GM23338 (cell line): ENCODE results near the gene INPP4A. TPM values are rescaled to one million over a fixed set of nuclear protein-coding genes. Genes with fewer than 3 reads are reported as not detected.

Experiments
- ATAC-seq: fragments of 200-7000 bp; cut with Tn5 transposase; 3 replicates; pipeline ENCODE4 v1.9.1; 2020
- DNase-seq: peaks from one replicate; pipeline ENCODE4 v3.0.0-alpha.2; 2015; ENCODE audit warnings: low spot score
- H2AFZ ChIP-seq: fragments of 200-600 bp; sonication (generic); 2 replicates; pipeline ENCODE4 v1.8.0; 2016; ENCODE audit warnings: antibody characterized with exemption, mild to moderate bottlenecking, moderate library complexity
- H3F3A ChIP-seq: fragments of 200-600 bp; sonication (generic); replicated peaks from 2 replicates; pipeline ENCODE4 v1.8.0; 2017; ENCODE audit warnings: antibody characterized with exemption, mixed run types, low read depth
- H3K27ac ChIP-seq: fragments of 200-600 bp; sonication (generic); 2 replicates; pipeline ENCODE4 v1.6.1; 2016; ENCODE audit warnings: low read depth
- H3K27me3 ChIP-seq: fragments of 200-600 bp; sonication (generic); 2 replicates; pipeline ENCODE4 v1.8.0; 2016; ENCODE audit warnings: mild to moderate bottlenecking, mixed run types, moderate library complexity; ENCODE audit not compliant: insufficient read depth
- H3K36me3 ChIP-seq: fragments of 200-600 bp; sonication (generic); 2 replicates; pipeline ENCODE4 v1.8.0; 2016; ENCODE audit warnings: mild to moderate bottlenecking; ENCODE audit not compliant: insufficient read depth
- H3K4me1 ChIP-seq: fragments of 200-600 bp; sonication (generic); 2 replicates; pipeline ENCODE4 v1.8.0; 2016; ENCODE audit warnings: mild to moderate bottlenecking, moderate library complexity; ENCODE audit not compliant: insufficient read depth
- H3K4me2 ChIP-seq: fragments of 200-600 bp; sonication (generic); 2 replicates; pipeline ENCODE4 v1.7.1; 2017; ENCODE audit warnings: mixed run types
- H3K4me3 ChIP-seq: fragments of 200-600 bp; sonication (generic); 2 replicates; pipeline ENCODE4 v1.6.1; 2016; ENCODE audit warnings: mixed run types
- H3K79me2 ChIP-seq: fragments of 200-600 bp; sonication (generic); replicated peaks from 2 replicates; pipeline ENCODE4 v1.8.0; 2017; ENCODE audit warnings: mild to moderate bottlenecking; ENCODE audit not compliant: insufficient read depth
- H3K9me2 ChIP-seq: fragments of 200-600 bp; sonication (generic); 2 replicates; pipeline ENCODE4 v1.8.0; 2017; ENCODE audit not compliant: insufficient read depth
- H4K20me1 ChIP-seq: fragments of 200-600 bp; sonication (generic); replicated peaks from 2 replicates; pipeline ENCODE4 v1.8.0; 2017; ENCODE audit warnings: mild to moderate bottlenecking; ENCODE audit not compliant: insufficient read depth
- H3K27ac Mint-ChIP-seq: 2 replicates; pipeline ENCODE4 v1.8.0; 2020; ENCODE audit warnings: inconsistent platforms, mild to moderate bottlenecking, moderate library complexity, mixed read lengths
- H3K27me3 Mint-ChIP-seq: 3 replicates; pipeline ENCODE4 v1.8.0; 2022; ENCODE audit warnings: low read depth, mild to moderate bottlenecking, moderate library complexity, mixed read lengths, inconsistent platforms; ENCODE audit not compliant: insufficient read depth, poor library complexity
- H3K36me3 Mint-ChIP-seq: 3 replicates; pipeline ENCODE4 v1.8.0; 2021; ENCODE audit warnings: low read depth, mild to moderate bottlenecking, inconsistent platforms, moderate library complexity, mixed read lengths
- H3K4me1 Mint-ChIP-seq: 3 replicates; pipeline ENCODE4 v1.8.0; 2020; ENCODE audit warnings: mild to moderate bottlenecking, inconsistent platforms, mixed read lengths
- H3K4me3 Mint-ChIP-seq: 3 replicates; pipeline ENCODE4 v1.8.0; 2021; ENCODE audit warnings: moderate library complexity, mild to moderate bottlenecking, inconsistent platforms, mixed read lengths
- H3K9me3 Mint-ChIP-seq: 3 replicates; pipeline ENCODE4 v1.8.0; 2020; ENCODE audit warnings: moderate library complexity, mild to moderate bottlenecking, inconsistent platforms, mixed read lengths
- CREB1 ChIP-seq: fragments of 250-450 bp; sonication (Bioruptor Pico); IDR thresholded peaks from 2 replicates; pipeline ENCODE4 v1.5.0; 2020; ENCODE audit warnings: low read depth, mild to moderate bottlenecking, moderate library complexity
- ETS1 ChIP-seq: IDR thresholded peaks from 2 replicates; pipeline ENCODE4 v1.6.1; 2016; ENCODE audit warnings: antibody characterized with exemption
- EZH2 ChIP-seq: fragments of 200-600 bp; sonication (generic); IDR thresholded peaks from one replicate; pipeline ENCODE4 v1.8.0; 2017; ENCODE audit warnings: antibody characterized with exemption, mild to moderate bottlenecking, low read depth; ENCODE audit not compliant: unreplicated experiment
- EZH2phosphoT487 ChIP-seq: fragments of 200-600 bp; sonication (generic); IDR thresholded peaks from one replicate; pipeline ENCODE4 v1.8.1; 2018; ENCODE audit warnings: antibody characterized with exemption; ENCODE audit not compliant: unreplicated experiment
- POLR2AphosphoS5 ChIP-seq: IDR thresholded peaks from 2 replicates; pipeline ENCODE4 v1.6.1; 2016; ENCODE audit warnings: antibody characterized with exemption, low read depth
- REST ChIP-seq: IDR thresholded peaks from one replicate; pipeline ENCODE4 v1.6.1; 2018; ENCODE audit warnings: antibody characterized with exemption; ENCODE audit not compliant: unreplicated experiment
- STAT1 ChIP-seq: IDR thresholded peaks from one replicate; pipeline ENCODE4 v1.6.1; 2016; ENCODE audit warnings: antibody characterized with exemption; ENCODE audit not compliant: unreplicated experiment
- ZNF331 ChIP-seq: fragments of 250-450 bp; sonication (Bioruptor Pico); IDR thresholded peaks from 2 replicates; pipeline ENCODE4 v1.5.0; 2020; ENCODE audit warnings: low read depth, mild to moderate bottlenecking, moderate library complexity
- ZNF462 ChIP-seq: fragments of 250-450 bp; sonication (Bioruptor Pico); IDR thresholded peaks from 2 replicates; pipeline ENCODE4 v1.5.0; 2020; ENCODE audit warnings: mild to moderate bottlenecking, moderate library complexity
- polyA plus RNA-seq: library from polyadenylated mRNA; unstranded; fragments of >200 nt; fragmentation: Nextera tagmentation; extraction: Ambion mirVana; gene quantifications from 2 replicates; pipeline ENCODE4 v1.2.1, GENCODE V29; 2016
- total RNA-seq: library from RNA; depleted of rRNA; stranded (reverse); fragments of >200 nt; shearing (Covaris generic); gene quantifications from 2 replicates; pipeline ENCODE4 v1.2.3, GENCODE V29; 2014

INPP4A gene
- total and polyA plus RNA-seq, 2 experiments from 2014 or later = 8.5 to 36.9 TPM

GRCh38 chr2:98540536-98540935, 95.9 kb downstream of the INPP4A start (continued):
- TF ChIP-seq ZNF462 (CRISPR knock-in tag) (no peak), EZH2 (no peak), STAT1 (no peak)

- Mint-ChIP-seq H3K27me3 (peaks cover 9% of the 10 kb centered on the region), H3K9me3 (no peaks in the 10 kb centered on the region), H3K4me3 (no peak overlapping the region), H3K36me3 (peaks cover 52% of the 10 kb centered on the region), H3K4me1 (no peaks in the 10 kb centered on the region; the same call in 2 of the 3 replicates), H3K27ac (no peak overlapping the region)
- Histone ChIP-seq H3K9me2 (no peaks in the 10 kb centered on the region), H3K36me3 (peaks cover 5% of the 10 kb centered on the region; the same call in 1 of the 2 replicates), H3K4me1 (no peaks in the 10 kb centered on the region), H3K27me3 (no peaks in the 10 kb centered on the region), H3F3A (no peaks in the 10 kb centered on the region), H3K4me3 (no peak overlapping the region), H4K20me1 (no peaks in the 10 kb centered on the region), H2AFZ (no peak overlapping the region), H3K27ac (no peak overlapping the region), H3K4me2 (no peak overlapping the region), H3K79me2 (no peaks in the 10 kb centered on the region)
- no peak for TF ChIP-seq ETS1
- no peak for TF ChIP-seq REST
- no peak for TF ChIP-seq EZH2phosphoT487
- no peak for TF ChIP-seq ZNF331 (CRISPR knock-in tag)
- no peak for TF ChIP-seq CREB1 (CRISPR knock-in tag)
- no peak for TF ChIP-seq POLR2AphosphoS5
- no peak for DNase-seq
- ATAC-seq = no peak
These were observed 96.8 kb downstream of the INPP4A start for GRCh38 chr2:98541489-98541888.
